Frontal cortex (tissue), 4 donors: Measurements from ENCODE around the gene ERBIN. TPM values are rescaled to one million over a fixed set of nuclear protein-coding genes. Genes with fewer than 3 reads are reported as not detected.
"Not testable (repeated sequence)": the region's sequence is repeated elsewhere in the genome, so short reads cannot be mapped to it uniquely, and the experiment has no call there.

Source experiments
- DNase-seq, 2 donors: peaks; one replicate each; pipeline ENCODE4 v3.0.0; 2012; ENCODE audit warnings: low spot score in 2 of 2
- FAIRE-seq: peaks from 2 replicates; lab custom pipeline; 2012; peaks lifted over from hg19 to GRCh38; lab: Jason Lieb, UNC
- total RNA-seq: library from RNA; depleted of rRNA; stranded (reverse); fragments of >200 nt; gene quantifications from one replicate; pipeline ENCODE4 v1.2.3, GENCODE V29; 2014
- donor health status: control.
- donor health status: control.
- donor health status: control.

ERBIN gene
- total RNA-seq, 1 donor from 2014 or later, result 83.2 TPM

GRCh38 chr5:65989158-65989557 is 62.8 kb downstream of the ERBIN start:
- FAIRE-seq, result no peak
- DNase-seq, result no peak

- FAIRE-seq (no peak), DNase-seq (no peak)
Observed at GRCh38 chr5:65992630-65993029, 66.3 kb downstream of the ERBIN start.

GRCh38 chr5:65994117-65994786 is 67.9 kb downstream of the ERBIN start:
- FAIRE-seq (no peak), DNase-seq (no peak)

GRCh38 chr5:65999061-65999723 is 72.8 kb downstream of the ERBIN start:
- FAIRE-seq (no peak), DNase-seq (no peak)

GRCh38 chr5:66001952-66002351 is 75.6 kb downstream of the ERBIN start:
- FAIRE-seq (no peak), DNase-seq (no peak)

GRCh38 chr5:66002415-66002814 is 76.0 kb downstream of the ERBIN start:
- no peak for FAIRE-seq
- no peak for DNase-seq

- no peak for FAIRE-seq
- DNase-seq, result no peak
Observed at GRCh38 chr5:66004216-66004615, 77.8 kb downstream of the ERBIN start.

- FAIRE-seq, result no peak
- DNase-seq, result no peak
Observed at GRCh38 chr5:66009277-66009676, 82.9 kb downstream of the ERBIN start.

- DNase-seq (no peak), FAIRE-seq (no peak)
Observed at GRCh38 chr5:66010476-66010875, 84.1 kb downstream of the ERBIN start.

GRCh38 chr5:66012271-66012670 is 85.9 kb downstream of the ERBIN start:
- FAIRE-seq, result no peak
- no peak for DNase-seq

GRCh38 chr5:66013397-66013796 is 87.0 kb downstream of the ERBIN start:
- FAIRE-seq, result no peak
- DNase-seq, result no peak

- no peak for DNase-seq
- FAIRE-seq, result no peak
Observed at GRCh38 chr5:66013906-66014305, 87.5 kb downstream of the ERBIN start.

- FAIRE-seq (no peak), DNase-seq (no peak)
Observed at GRCh38 chr5:66015196-66015960, 89.0 kb downstream of the ERBIN start.

- FAIRE-seq, result no peak
- no peak for DNase-seq
Observed at GRCh38 chr5:66021585-66021984, 95.2 kb downstream of the ERBIN start.

GRCh38 chr5:66039296-66039695 is 112.9 kb downstream of the ERBIN start:
- no peak for DNase-seq
- FAIRE-seq, result no peak

- FAIRE-seq (no peak), DNase-seq (no peak)
Observed at GRCh38 chr5:66039701-66040100, 113.3 kb downstream of the ERBIN start.

GRCh38 chr5:66041627-66042026 is 115.3 kb downstream of the ERBIN start:
- no peak for FAIRE-seq

GRCh38 chr5:66057239-66057638 is 130.9 kb downstream of the ERBIN start:
- DNase-seq, result no peak
- FAIRE-seq, result no peak

More at GRCh38 chr5:66041627-66042026, 115.3 kb downstream of the ERBIN start:
- DNase-seq, result no peak

- not testable (repeated sequence) for DNase-seq, FAIRE-seq
Observed at GRCh38 chr5:66061320-66061719, 134.9 kb downstream of the ERBIN start.

GRCh38 chr5:66063061-66063460 is 136.7 kb downstream of the ERBIN start:
- not testable (repeated sequence) for DNase-seq, FAIRE-seq

- DNase-seq (no peak), FAIRE-seq (no peak)
Observed at GRCh38 chr5:66066826-66067225, 140.5 kb downstream of the ERBIN start.
